ENCODE results near the gene LIMS3. TPM values are rescaled to one million over a fixed set of nuclear protein-coding genes. Genes with fewer than 3 reads are reported as not detected.
"Not testable (repeated sequence)": the region's sequence is repeated elsewhere in the genome, so short reads cannot be mapped to it uniquely, and the experiment has no call there.

LIMS3 gene, protein sequence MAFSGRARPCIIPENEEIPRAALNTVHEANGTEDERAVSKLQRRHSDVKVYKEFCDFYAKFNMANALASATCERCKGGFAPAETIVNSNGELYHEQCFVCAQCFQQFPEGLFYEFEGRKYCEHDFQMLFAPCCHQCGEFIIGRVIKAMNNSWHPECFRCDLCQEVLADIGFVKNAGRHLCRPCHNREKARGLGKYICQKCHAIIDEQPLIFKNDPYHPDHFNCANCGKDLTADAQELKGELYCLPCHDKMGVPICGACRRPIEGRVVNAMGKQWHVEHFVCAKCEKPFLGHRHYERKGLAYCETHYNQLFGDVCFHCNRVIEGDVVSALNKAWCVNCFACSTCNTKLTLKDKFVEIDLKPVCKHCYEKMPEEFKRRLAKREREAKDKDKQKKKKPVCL
- total RNA-seq (2014; rRNA removed; shearing (Covaris generic)) = 2.4 and 3.9 TPM in 2 replicates
- 7.6 and 10.2 TPM in 2 replicates for polyA plus RNA-seq (2016; fragmentation: Nextera tagmentation; extraction: Ambion mirVana)

DNA sequence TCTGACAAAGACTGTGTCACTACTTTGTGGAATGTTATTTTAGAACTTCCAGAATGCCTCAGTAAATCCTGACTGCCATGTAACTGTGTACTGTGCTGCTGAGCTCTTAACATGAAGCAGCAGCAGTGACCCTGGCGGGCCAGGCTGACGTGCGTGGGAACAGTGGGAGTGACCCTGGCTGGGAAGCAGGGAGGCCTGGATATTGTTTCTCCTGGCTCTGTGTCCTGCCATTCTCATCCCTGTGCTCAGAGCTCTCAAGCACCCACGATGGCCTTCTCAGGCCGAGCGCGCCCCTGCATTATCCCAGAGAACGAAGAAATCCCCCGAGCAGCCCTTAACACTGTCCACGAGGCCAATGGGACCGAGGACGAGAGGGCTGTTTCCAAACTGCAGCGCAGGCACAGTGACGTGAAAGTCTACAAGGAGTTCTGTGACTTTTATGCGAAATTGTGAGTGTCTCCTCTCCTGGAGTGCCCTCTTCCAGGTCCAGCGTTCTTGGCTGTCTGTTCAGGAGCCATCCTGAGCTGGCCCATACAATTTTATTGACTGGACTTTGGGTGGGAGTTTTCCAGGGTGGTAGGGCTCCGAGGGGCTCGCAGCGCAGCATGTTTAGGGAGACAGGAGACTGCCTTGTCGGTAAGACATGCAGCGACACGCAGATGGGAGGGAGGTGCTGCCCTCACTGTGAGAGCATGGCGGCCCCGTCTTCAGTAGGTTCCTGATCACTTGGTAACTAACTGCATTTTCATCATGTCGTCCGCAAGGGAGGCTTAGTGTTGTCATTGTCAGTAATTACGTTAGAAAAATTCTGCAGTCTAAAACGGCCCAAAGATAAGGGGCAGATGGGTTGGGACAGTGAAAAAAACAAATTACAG, at the start of gene LIMS3:
TSS of gene LIMS3 (plus strand) at position 227 of the 875 bp plus-strand sequence. CDS start at position 268, 41 bp downstream.
- H3K36me3 ChIP-seq (ENCODE audit: low read depth); H3K79me2 ChIP-seq (ENCODE audit: insufficient read depth); H3K27me3 ChIP-seq (replicated peaks; ENCODE audit: insufficient read depth); H3K4me3 ChIP-seq; DNase-seq; H3F3A ChIP-seq (ENCODE audit: insufficient read depth); H3K9ac ChIP-seq; H3K9me2 ChIP-seq (ENCODE audit: insufficient read depth); H2AFZ ChIP-seq; H3K4me2 ChIP-seq (ENCODE audit: unreplicated experiment); H4K20me1 ChIP-seq (ENCODE audit: insufficient read depth); H3K9me3 ChIP-seq (ENCODE audit: low read depth); H3K4me1 ChIP-seq (ENCODE audit: insufficient read depth); H3K27ac ChIP-seq; in situ Hi-C loops (cut with MboI): not testable (repeated sequence)
- WGBS, 2 experiments (ENCODE audit: low coverage in 1 of 2, low lambda C conversion rate in 2 of 2, missing lambda C conversion rate in 2 of 2) = no CpG with 5 or more reads among the region's 28 CpGs

DNA sequence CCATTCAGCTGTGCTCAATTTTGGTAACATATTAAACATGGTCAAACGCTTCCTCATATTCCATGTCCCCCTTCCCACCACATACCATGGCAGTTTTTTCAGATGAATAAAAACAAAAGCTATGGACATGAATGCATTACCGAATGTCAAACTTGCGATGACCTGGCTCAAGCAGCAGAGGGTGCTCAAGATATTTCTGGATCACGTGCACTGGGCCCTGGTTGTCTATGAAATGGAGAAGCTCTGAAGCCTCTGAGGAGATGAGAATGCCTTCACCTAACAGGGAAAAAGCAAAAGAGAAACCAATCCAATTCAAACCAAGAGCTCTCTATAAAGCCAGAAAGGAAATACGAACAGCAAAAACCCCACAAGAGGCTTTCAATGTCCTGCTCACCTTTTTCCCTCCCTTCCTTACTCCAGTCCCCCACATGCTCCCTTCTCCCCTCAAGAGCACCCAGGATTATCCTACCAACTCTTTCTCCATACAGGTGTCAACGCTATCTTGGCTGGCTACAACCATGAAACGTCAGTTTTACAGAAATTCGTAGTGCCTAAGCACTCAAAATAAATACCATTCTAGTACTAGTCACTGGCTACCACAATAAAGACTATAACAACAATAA, 27.2 kb upstream of the LIMS3 start:
- H3K27me3 ChIP-seq (replicated peaks; ENCODE audit: insufficient read depth); H3F3A ChIP-seq (ENCODE audit: insufficient read depth); H2AFZ ChIP-seq; H3K4me1 ChIP-seq (ENCODE audit: insufficient read depth); in situ Hi-C loops (cut with MboI); H3K9me2 ChIP-seq (ENCODE audit: insufficient read depth); DNase-seq; H4K20me1 ChIP-seq (ENCODE audit: insufficient read depth); H3K4me3 ChIP-seq; H3K79me2 ChIP-seq (ENCODE audit: insufficient read depth); H3K9ac ChIP-seq; H3K4me2 ChIP-seq (ENCODE audit: unreplicated experiment); H3K36me3 ChIP-seq (ENCODE audit: low read depth); H3K27ac ChIP-seq; H3K9me3 ChIP-seq (ENCODE audit: low read depth): not testable (repeated sequence)
- no CpG with 5 or more reads among the region's 8 CpGs for WGBS, 2 experiments (ENCODE audit: low coverage in 1 of 2, low lambda C conversion rate in 2 of 2, missing lambda C conversion rate in 2 of 2)

GRCh38 chr2:109876625-109877024, 21.9 kb upstream of the LIMS3 start:
- H3K36me3 ChIP-seq (ENCODE audit: low read depth); H3K27ac ChIP-seq; H3K4me2 ChIP-seq (ENCODE audit: unreplicated experiment): not testable (repeated sequence)

DNA sequence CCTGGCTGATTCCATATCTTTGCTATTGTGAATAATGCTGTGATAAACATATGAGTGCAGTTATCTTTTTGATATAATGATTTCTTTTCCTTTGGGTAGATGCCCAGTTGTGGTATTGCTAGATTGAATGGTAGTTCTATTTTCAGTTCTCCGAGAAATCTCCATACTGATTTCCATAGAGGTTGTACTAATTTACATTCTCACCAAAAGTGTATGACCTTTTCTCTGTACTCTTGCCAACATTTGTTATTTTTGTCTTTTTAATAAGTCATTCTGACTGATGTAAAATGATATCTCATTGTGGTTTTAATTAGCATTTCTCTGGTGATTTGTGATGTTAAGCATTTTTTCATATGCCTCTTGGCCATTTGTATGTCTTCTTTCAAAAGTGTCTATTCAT, 16.4 kb upstream of the LIMS3 start:
- H3K27ac ChIP-seq; H3K4me1 ChIP-seq (ENCODE audit: insufficient read depth); H2AFZ ChIP-seq; H3F3A ChIP-seq (ENCODE audit: insufficient read depth); H3K36me3 ChIP-seq (ENCODE audit: low read depth); H4K20me1 ChIP-seq (ENCODE audit: insufficient read depth); H3K4me3 ChIP-seq; H3K79me2 ChIP-seq (ENCODE audit: insufficient read depth); H3K9ac ChIP-seq; H3K9me2 ChIP-seq (ENCODE audit: insufficient read depth); in situ Hi-C loops (cut with MboI); DNase-seq; H3K27me3 ChIP-seq (replicated peaks; ENCODE audit: insufficient read depth); H3K9me3 ChIP-seq (ENCODE audit: low read depth); H3K4me2 ChIP-seq (ENCODE audit: unreplicated experiment): not testable (repeated sequence)
- no CpG with 5 or more reads among the region's 1 CpG for WGBS, 2 experiments (ENCODE audit: low coverage in 1 of 2, low lambda C conversion rate in 2 of 2, missing lambda C conversion rate in 2 of 2)

More at GRCh38 chr2:109876625-109877024, 21.9 kb upstream of the LIMS3 start:
- no CpG with 5 or more reads among the region's 3 CpGs for WGBS, 2 experiments (ENCODE audit: low coverage in 1 of 2, low lambda C conversion rate in 2 of 2, missing lambda C conversion rate in 2 of 2)
- H3K9ac ChIP-seq; DNase-seq; H3K4me1 ChIP-seq (ENCODE audit: insufficient read depth); H3K9me3 ChIP-seq (ENCODE audit: low read depth); H4K20me1 ChIP-seq (ENCODE audit: insufficient read depth); H3K27me3 ChIP-seq (replicated peaks; ENCODE audit: insufficient read depth); H2AFZ ChIP-seq; H3F3A ChIP-seq (ENCODE audit: insufficient read depth); in situ Hi-C loops (cut with MboI); H3K9me2 ChIP-seq (ENCODE audit: insufficient read depth); H3K79me2 ChIP-seq (ENCODE audit: insufficient read depth); H3K4me3 ChIP-seq: not testable (repeated sequence)

DNA sequence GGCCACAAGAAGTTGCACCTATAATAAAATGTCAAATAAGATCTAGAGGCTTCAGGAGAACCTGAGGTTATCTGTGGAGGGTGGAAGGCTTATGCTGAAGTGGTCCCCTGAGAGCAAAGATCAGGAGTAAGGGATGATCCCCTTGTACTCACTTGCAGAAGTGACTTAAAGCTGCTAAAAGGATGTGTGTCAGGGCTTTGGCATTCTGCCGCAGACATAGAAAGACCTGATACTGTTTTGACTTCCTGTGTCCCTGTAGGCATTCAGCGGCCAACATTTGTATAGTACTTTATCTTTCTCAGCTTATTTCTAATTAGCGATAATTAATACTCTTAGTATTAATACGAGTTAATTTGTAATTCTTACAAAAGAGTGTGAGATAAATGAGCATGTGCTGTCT, 10.1 kb upstream of the LIMS3 start:
- H2AFZ ChIP-seq; H3F3A ChIP-seq (ENCODE audit: insufficient read depth); H3K79me2 ChIP-seq (ENCODE audit: insufficient read depth); H3K9me3 ChIP-seq (ENCODE audit: low read depth); H3K4me1 ChIP-seq (ENCODE audit: insufficient read depth); H3K4me2 ChIP-seq (ENCODE audit: unreplicated experiment); H3K4me3 ChIP-seq; H3K9ac ChIP-seq; H3K27me3 ChIP-seq (replicated peaks; ENCODE audit: insufficient read depth); in situ Hi-C loops (cut with MboI); H3K27ac ChIP-seq; H3K36me3 ChIP-seq (ENCODE audit: low read depth); H4K20me1 ChIP-seq (ENCODE audit: insufficient read depth); DNase-seq; H3K9me2 ChIP-seq (ENCODE audit: insufficient read depth): not testable (repeated sequence)
- no CpG with 5 or more reads among the region's 4 CpGs for WGBS, 2 experiments (ENCODE audit: low coverage in 1 of 2, low lambda C conversion rate in 2 of 2, missing lambda C conversion rate in 2 of 2)

GRCh38 chr2:109889909-109890308, 8.6 kb upstream of the LIMS3 start:
- in situ Hi-C loops (cut with MboI); H3K9me2 ChIP-seq (ENCODE audit: insufficient read depth); H4K20me1 ChIP-seq (ENCODE audit: insufficient read depth); H3K36me3 ChIP-seq (ENCODE audit: low read depth); H3K4me1 ChIP-seq (ENCODE audit: insufficient read depth); DNase-seq; H3K9me3 ChIP-seq (ENCODE audit: low read depth); H3K79me2 ChIP-seq (ENCODE audit: insufficient read depth); H3K27me3 ChIP-seq (replicated peaks; ENCODE audit: insufficient read depth); H3K4me3 ChIP-seq; H3K9ac ChIP-seq; H3K27ac ChIP-seq; H3F3A ChIP-seq (ENCODE audit: insufficient read depth); H3K4me2 ChIP-seq (ENCODE audit: unreplicated experiment); H2AFZ ChIP-seq: not testable (repeated sequence)
- no CpG with 5 or more reads among the region's 4 CpGs for WGBS, 2 experiments (ENCODE audit: low coverage in 1 of 2, low lambda C conversion rate in 2 of 2, missing lambda C conversion rate in 2 of 2)

DNA sequence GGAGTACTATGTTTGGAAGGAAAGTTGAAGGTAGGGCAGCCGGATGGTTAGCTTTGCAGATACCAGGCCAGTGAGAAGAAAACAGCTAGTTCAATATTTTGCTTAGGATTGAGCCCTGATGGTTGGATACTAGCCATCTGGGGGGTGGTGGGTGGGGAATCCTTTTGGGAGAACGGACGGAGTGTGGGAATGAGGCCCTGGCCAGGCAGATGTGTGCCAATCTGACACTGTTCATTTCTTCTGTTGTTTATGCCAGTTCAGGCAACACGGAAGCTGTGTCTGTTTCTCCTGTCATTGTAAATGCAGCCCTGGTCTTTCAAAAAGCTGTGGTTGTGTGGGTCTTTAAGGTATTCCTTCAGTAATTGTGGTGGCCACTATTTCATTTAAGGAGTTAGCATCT, 7.5 kb upstream of the LIMS3 start:
- H3K27ac ChIP-seq; H3K9me2 ChIP-seq (ENCODE audit: insufficient read depth); H3K36me3 ChIP-seq (ENCODE audit: low read depth); in situ Hi-C loops (cut with MboI); DNase-seq; H3K79me2 ChIP-seq (ENCODE audit: insufficient read depth); H3K4me3 ChIP-seq; H3K4me1 ChIP-seq (ENCODE audit: insufficient read depth); H4K20me1 ChIP-seq (ENCODE audit: insufficient read depth); H3K4me2 ChIP-seq (ENCODE audit: unreplicated experiment); H3K9ac ChIP-seq; H3K9me3 ChIP-seq (ENCODE audit: low read depth); H3K27me3 ChIP-seq (replicated peaks; ENCODE audit: insufficient read depth); H3F3A ChIP-seq (ENCODE audit: insufficient read depth); H2AFZ ChIP-seq: not testable (repeated sequence)
- no CpG with 5 or more reads among the region's 4 CpGs for WGBS, 2 experiments (ENCODE audit: low coverage in 1 of 2, low lambda C conversion rate in 2 of 2, missing lambda C conversion rate in 2 of 2)

Data from GM23248 (cell line).